NCI-H1930 (cell line): ENCODE data around the gene RAP1GAP2.
"Not testable (repeated sequence)": the region's sequence is repeated elsewhere in the genome, so short reads cannot be mapped to it uniquely, and the experiment has no call there.

Source experiments
- DNase-seq, 2 experiments: peaks; one replicate each; lab custom pipeline; 2025; lab: John Stamatoyannopoulos, UW

Gene RAP1GAP2

DNA sequence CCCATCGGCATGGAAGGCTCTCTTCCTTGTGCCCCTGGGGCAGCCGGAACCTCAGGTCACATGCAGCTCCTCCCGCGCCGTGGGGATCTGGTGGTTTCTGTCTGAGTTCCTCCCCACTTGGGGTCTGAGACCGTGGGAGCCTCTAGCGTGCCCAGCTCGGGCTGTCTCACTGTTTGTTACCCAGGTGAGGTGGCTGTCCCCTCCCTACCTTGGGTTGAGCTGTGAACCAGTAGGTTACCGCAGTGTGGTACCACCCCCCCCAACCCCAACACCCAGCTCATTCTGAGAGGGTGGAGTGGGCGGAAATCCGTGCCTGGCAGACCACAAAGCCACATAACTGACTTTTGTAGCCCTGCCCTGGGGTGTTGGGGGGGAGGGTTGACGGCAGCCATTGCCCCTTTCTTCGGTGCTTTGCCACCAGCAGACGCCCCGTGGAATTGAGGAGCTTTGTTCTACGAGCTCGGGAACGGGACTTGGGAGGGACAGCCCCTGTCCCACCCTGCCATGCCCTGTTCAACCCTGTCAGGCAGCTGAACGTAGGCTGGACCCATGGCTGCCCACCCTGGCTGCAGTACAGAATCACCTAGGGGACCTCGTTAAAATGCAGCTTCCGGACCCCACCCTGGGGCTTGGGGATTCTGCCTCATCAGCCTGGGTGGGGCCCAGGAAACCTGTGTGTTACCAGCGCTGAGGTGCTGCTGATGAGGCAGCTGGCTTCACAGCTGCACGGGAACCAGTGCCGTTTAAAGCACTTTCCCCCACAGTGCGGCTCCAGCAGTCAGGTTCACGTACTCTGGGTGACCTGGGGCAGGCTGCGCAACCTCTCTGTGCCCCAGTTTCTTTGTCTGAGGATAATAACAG, 18.5 kb downstream of the RAP1GAP2 start:
- DNase-seq = no peak

DNA sequence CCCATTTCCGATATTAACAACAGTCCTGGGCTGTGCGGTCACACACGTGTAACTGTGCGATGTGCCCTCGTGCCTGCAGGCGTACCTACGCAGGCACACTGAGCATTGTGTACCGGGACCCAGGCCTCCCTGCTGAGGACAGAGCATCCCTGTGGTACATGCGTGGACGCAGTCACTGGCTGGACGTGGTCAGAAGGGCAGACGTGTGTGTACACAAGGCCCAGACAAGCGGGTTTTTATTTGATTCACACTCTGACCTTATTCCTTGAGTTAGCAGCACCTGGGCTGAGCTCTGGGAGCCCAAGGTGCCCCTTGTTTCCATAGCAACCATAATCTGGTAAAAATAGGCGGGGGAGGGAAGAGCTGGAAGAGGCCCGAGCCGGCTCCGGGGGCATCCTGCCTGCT, 19.5 kb downstream of the RAP1GAP2 start:
- DNase-seq = no peak

DNA sequence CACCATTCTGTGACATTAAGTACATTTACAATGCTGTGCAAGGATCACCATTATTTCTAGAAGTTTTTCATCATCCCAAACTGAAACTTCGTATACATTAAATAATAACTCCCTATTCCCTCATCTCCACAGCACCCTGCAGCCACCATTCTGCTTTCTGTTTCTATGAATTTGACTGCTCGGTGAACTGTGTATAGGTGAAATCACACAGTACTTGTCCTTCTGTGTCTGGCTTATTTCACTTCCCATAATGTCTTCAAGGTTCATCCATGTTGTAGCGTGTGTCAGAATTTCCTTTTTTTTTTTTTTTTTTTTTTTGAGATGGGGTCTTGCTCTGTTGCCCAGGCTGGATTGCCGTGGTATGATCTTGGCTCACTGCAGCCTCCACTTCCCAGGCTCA, 20.4 kb downstream of the RAP1GAP2 start:
- DNase-seq = no peak

DNA sequence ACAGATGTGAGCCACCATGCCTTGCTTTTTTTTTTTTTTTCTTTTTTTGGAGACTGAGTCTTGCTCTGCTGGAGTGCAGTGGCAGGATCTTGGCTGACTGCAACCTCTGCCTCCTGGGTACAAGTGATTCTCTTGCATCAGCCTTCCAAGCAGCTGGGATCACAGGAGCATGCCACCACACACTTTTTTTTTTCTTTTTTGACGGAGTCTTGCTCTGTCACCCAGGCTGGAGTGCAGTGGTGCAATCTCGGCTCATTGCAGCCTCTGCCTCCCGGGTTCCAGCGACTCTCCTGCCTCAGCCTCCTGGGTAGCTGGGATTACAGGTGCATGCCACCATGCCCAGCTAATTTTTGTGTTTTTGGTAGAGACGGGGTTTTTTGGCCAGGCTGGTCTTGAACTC, 23.1 kb downstream of the RAP1GAP2 start:
- not testable (repeated sequence) for DNase-seq

DNA sequence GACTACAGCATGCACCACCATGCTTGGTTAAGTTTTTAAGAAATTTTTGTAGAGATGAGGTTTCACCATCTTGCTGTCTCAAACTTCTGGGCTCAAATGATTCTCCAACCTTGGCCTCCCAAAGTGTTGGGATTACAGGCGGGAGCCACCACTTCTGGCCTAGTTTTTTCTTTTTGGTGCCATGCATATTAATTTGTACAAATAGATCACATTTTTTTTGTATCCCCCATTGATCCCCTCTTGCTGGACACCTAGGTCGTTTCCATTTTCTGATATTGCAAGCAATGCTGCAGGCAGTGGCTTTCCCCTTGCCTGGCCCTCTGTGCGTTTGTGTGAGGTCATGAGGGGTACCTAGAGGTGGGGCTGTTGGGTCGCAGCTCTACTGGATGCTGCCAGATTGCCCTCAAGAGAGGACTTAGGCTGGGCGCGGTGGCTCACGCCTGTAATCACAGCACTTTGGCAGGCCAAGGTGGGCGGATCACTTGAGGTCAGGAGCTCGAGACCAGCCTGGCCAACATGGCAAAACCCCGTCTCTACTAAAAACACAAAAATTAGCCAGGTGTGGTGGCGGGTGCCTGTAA, 23.8 kb downstream of the RAP1GAP2 start:
- no peak for DNase-seq

DNA sequence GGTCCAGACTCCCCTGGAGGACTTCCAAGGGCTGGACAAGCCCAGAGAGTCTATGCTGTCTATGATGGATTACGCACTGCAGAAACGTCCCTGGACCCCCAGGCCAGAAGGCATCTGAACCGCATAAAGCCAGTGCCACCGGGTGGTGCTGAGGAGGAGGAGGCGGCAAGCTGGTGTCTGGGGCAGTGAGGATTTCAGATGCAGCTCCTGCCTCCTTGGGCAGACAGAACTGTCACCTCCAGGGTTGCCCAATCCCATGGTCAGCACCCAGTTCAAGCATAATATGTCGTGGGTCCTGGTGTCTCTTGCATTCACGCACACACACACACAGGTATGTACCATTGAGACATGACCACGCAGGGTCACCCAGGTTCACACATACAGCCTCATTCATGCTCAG, 25.6 kb downstream of the RAP1GAP2 start:
- no peak for DNase-seq

DNA sequence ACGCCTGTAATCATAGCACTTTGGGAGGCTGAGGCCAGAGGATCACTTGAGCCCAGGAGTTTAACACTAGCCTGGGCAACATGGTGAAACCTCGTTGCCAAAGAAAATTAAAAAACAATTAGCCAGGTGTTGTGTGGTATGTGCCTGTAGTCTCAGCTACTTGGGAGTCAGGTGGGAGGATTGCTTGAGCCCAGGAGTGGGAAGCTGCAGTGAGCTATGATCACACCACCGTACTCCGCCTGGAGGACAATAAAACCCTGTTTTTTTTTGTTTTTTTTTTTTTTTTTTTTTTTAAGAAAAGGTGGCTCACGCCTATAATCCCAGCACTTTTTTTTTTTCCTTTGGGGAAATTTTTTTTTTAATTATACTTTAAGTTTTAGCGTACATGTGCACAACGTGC, 26.1 kb downstream of the RAP1GAP2 start:
- DNase-seq = no peak

DNA sequence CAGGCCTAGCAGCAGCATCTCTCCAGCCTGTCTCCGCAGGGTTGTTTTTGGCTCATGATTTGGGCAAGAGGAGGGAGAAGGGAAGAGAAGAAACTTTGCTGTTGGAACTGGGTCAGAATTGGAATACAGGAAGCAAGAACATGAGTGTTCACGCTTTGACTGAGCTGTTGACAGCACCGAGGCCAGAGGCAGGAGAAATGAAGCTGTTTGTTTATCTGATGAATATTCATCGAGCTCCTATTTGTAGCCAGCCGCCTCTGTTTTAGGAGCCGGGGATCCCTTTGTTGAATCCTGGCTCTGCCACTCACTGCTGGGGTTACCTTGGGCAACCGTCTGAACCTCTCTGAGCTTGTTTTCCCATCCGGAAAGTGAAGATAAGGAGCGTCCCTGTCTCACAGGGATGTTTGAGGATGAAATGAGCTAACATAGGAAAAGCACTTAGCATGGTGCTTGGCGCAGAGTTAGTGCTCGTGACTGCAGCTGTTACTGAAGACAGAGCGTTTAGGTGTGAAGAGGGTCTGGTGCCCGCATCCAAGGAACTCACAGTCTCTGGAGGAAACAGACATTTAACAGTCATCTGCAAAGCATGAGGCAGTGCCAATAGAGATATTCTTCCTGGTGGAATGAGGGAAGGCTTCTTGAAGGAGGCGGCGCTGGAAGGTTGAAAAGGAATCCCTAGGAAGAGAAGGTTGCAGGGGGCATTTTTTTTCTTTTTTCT, 29.2 kb downstream of the RAP1GAP2 start:
- DNase-seq = no peak

DNA sequence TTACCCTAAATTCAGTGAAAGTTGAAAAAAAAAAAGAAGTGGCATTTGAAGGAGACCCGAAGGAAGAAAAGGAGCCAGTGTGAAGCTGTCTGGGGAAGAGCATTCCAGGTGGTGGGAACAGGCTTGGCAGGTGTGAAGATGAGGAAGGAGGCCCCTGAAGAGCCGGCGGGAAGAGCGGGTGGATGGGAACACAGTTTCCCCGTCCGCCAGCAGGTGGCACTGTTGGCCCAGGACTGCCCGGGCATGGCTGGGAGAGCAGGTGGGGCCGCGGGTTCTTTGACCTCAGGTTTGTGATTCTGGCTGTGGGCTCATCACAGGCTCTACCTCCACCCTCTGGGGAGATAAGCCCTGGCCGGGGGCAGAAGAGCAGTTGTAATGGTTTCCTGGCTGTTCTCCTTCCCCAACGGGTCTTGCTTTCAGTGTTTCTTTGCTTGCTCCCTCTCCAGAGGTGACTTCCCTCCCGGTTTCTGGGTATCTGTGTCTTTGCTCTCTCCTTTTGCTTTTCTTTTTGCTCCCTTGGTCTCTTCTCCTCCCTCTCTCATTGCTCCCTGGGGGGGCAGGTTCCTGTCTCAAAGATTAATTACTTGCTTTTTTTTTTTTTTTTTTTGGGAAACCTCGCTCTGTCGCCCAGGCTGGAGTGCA, 32.3 kb downstream of the RAP1GAP2 start:
- DNase-seq = peak; percentile 28 to 56

DNA sequence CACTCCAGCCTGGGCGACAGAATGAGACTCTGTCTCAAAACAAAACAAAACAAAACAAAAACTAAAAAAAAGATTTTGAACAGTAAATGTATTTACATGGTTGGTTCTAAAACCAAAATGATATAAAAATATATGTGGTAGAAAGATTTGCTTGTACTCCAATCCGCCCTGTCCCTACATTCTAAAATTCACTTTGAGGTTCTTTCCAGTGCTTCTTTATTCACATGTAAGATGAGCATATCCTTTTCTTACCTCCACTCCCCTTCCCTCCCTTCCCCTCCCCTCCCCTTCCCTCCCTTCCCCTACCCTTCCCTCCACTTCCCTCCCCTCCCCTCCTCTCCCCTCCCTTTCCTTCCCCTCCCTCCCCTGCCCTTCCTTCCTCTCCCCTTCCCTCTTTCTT, 34.4 kb downstream of the RAP1GAP2 start:
- no peak for DNase-seq

DNA sequence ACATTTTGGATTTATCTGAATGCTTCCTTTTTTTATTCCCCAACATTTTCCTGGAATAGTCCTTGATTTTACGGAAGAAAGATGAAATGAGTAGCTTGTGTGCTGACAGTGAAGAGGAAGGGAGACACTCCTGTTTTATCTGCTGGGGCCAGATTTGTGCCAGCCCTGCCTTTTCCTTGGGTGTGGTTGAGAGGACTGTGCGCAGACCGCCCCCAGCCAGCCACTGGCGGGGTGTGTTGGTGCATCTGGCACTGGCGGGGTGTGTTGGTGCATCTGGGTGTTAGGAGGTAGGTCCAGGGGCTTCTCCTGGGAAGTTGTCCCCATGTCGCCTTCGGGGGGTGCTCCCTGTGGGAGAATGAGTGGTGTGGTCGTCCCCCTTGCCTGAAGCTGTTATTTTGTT, 39.5 kb downstream of the RAP1GAP2 start:
- DNase-seq = no peak

DNA sequence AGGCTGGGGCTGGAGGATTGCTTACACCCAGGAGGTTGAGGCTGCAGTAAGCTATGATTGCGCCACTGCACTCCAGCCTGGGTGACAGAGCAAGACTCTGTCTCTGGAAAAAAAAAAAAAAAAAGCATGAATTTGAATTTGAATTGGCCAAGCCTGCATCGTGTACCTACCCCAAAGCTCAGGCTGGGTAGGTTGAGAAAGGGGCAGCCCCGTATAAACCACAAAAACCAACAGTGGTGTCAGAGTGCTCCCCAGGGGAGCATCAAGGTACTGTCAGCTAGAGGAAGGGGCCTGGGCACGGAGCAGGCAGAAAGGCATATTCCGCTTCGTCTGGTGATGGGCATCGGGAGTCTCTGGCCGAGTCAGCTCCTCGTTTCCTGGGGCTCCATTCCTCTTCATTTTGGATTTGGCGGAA, 40.9 kb downstream of the RAP1GAP2 start:
- no peak for DNase-seq

DNA sequence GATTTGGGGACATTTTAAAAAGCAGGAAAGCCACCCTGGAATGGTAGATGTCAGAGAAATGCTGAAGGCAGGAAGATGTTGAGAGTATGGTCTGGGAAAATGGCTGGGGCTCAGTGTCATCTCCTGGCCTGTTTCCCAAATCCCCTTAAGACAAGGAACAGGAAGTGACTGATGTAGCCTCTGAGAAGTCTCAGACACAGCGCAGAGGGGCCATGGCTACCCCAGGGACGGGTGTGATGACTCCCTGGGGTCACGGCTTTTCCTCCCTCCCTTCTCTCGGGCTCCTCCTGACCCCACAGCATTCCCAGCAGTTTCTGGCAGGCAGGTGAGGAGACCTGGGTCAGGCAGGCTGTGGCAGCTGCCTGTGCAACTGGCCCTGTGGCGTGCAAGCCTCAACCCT, 45.4 kb downstream of the RAP1GAP2 start:
- no peak for DNase-seq

DNA sequence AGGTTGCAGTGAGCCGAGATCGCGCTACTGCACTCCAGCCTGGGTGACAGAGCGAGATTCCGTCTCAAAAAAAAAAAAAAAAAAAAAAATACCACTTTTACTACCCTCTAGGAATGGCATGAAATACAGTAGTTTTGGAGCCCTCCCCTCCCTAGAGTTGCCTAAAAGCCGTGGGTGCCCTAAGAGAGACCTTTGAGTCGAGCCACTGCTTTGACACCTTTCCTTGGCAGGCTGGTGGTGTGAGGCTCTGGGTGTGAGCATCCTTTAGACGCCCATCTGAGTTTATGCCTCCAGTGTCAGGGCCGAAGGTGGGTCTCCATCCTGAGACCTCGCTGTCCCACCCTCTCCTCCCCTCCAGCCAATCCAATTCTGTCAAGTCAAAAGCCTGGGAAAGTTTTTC, 46.2 kb downstream of the RAP1GAP2 start:
- no peak for DNase-seq

DNA sequence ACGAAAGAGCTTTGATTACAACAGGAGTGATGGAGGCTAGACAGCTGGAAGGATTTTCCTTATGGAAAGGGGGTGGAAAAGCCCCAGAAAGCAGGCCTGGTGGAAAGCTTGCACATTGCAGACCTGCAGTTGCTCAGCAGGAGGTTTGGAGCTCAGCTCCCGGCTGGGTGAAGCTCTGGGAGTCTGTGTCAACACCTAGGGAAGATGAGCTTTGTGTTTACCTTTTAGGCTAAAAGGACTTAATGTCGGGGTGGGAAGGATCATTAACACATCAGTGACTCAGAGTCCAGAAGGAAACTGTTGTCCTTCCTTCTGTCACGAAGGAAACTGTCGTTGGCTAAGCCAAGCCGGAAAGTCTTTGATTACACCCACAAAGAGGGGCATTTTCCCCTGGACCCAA, 48.2 kb downstream of the RAP1GAP2 start:
- no peak for DNase-seq

DNA sequence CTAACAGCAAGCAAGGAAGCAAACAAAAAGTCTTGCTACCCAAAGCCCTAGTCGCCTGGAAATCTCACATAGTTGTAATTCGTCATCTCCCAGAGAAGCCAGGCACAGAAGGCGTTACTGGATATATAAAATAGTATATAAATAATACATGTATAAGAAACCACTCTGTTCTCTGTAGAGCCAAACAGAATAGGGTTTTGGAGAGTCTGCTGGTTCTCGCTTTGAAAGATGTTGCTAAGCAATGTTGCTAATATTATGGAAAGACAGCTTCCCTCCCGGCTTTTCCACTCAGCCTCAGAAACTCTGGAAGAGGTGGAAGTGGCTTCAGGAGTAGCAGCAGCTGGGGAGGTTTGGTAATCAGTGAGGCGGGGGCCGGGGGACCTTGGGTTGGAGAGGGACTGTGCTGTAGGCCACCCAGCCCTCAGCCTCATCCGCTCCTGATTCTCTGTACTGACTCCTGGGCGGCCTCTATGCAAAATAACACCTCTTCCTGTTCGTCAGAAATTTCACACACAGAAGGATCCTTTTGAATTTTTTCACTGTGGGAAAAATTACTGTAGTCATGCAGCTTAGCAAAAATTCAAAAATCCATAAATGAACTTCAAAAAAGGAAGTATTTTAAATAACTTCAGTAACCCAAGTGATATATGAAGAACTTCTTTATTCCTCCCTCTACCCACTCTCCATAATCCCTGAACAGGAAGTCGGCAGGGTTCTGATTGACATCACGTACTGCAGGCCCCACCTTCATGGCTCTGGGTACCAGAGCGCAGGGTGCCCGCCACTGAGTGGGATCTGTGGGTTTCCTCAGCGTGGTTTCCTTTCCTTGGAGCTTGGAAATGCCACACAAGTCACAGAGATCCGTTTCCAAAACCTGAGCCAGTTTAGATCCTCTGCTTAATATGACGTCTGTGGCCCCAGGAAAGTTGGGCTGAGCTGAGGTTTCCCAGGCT, 51.4 kb downstream of the RAP1GAP2 start:
- DNase-seq = no peak

DNA sequence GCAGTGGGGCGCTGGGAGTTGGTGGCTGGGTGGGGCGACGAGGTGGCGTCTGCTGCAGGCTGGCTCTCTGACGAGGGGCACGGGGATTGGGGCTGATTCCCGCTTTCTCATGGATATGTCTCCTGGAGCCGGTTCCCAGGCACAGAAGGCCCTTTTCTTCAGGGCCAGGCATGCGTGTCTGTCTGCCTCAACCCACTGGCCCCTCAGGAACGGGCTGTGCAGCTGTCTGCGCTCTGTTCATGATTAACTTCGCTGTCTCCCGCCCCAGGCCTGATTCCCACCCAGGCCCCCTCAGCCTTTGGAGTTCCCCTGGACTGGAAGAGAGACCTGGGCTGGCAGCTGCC, 53.1 kb downstream of the RAP1GAP2 start:
- DNase-seq = no peak

DNA sequence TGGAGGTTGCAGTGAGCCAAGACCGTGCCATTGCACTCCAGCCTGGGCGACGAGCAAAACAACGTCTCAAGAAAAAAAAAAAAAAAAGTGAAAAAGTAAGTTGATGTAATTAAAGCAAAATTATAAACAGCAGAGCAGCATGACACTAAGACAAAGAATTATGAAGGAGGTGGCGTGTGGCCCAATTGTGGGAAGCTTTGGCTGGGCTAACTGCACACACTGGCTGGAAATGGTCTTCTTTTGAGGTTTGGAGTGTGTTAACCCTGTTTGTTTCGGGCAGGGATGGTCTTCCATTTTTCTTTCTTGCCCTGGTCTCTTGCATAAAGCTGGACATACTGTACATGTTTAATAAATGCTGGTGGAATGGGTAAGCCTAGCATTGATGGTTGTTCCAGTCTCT, 54.8 kb downstream of the RAP1GAP2 start:
- no peak for DNase-seq

DNA sequence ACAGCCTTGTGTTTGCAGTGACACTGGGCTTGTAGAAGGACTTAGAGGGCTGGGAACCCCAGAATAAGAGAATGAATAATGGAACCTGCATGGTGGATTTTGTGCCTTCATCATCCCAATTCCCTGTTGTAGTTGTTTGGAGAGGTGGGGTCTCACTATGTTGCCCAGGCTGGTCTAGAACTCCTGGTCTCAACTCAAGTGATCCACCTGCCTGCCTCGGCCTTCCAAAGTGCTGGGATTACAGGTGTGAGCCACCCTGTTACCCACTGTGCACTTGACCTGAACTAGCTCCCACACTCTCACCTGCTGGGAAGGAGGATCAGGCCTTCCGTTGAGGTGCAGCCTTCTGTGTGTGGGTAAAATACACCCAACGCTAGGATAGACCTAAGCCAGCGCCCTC, 55.4 kb downstream of the RAP1GAP2 start:
- no peak for DNase-seq

DNA sequence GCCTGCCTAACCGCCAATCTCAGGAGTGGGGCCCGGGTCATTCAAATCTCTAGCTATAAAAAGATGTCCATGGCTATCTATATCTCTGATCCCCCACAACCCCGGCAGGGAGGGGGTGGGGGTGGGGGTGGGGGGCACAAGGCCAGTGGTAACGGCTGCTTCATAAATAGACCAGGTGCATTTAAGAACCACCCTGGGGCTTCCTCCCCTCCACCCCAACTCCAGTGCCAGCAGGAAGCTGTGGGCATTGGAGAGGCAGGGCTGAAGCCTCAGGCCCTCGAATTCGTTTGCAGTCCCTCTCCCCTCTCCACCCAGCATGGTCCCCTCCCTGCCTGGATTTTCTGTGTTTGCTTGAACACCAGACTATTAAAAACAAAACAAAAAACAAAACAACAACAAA, 56.0 kb downstream of the RAP1GAP2 start:
- no peak for DNase-seq

DNA sequence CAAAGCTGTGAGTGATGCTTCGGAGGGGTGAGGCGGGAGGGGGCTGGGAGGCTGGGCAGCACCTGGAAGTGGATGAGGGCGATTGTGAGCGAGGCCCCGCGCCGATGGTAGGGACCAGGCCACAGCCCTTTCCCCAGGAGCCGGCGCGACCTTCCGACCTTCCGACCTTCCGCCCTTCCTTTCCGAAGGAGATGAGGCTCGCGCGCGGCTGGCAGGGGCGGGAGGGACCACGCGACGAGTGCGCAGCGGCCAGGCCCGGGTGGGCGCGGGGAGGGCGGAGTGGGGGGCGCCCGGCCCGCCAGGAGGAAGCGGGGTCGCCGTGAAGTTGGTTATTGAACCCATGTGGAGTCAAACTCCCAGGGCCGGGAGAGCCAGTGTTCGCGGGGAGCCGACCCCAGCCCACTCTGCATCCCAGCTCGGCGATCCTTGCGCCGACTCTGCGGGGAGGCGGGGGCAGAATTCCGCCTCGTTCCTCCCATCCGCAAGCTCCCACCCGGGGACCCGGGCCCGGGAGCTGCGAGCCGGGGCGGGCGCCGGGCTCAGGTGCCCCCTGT, 56.6 kb downstream of the RAP1GAP2 start:
- no peak for DNase-seq
